DND-41 (cell line): Measurements from ENCODE around the gene NTRK1.

Experiments used
- CTCF ChIP-seq: IDR thresholded peaks from 2 replicates; pipeline ENCODE4 v1.5.1; 2012; ENCODE audit warnings: borderline replicate concordance, low read length, moderate library complexity, mild to moderate bottlenecking; ENCODE audit not compliant: poor library complexity, severe bottlenecking; ENCODE audit errors: extremely low read depth
- EZH2 ChIP-seq: IDR thresholded peaks from 3 replicates; pipeline ENCODE4 v1.6.1; 2012; ENCODE audit warnings: borderline replicate concordance, low read depth, mild to moderate bottlenecking, moderate library complexity, low read length, inconsistent platforms; ENCODE audit not compliant: severe bottlenecking

- no peak for TF ChIP-seq CTCF
- TF ChIP-seq EZH2: no peak
These were observed 1.6 kb upstream of the NTRK1 start, which contains the start of gene INSRR for GRCh38 chr1:156858959-156859522.
